Superior temporal gyrus (tissue), 1 donor: Measurements from ENCODE around the gene ITPR1.

Experiments
- DNase-seq: peaks from one replicate; pipeline ENCODE4 v3.0.0-alpha.2; 2016; ENCODE audit errors: extremely low spot score

The ITPR1 gene

DNA sequence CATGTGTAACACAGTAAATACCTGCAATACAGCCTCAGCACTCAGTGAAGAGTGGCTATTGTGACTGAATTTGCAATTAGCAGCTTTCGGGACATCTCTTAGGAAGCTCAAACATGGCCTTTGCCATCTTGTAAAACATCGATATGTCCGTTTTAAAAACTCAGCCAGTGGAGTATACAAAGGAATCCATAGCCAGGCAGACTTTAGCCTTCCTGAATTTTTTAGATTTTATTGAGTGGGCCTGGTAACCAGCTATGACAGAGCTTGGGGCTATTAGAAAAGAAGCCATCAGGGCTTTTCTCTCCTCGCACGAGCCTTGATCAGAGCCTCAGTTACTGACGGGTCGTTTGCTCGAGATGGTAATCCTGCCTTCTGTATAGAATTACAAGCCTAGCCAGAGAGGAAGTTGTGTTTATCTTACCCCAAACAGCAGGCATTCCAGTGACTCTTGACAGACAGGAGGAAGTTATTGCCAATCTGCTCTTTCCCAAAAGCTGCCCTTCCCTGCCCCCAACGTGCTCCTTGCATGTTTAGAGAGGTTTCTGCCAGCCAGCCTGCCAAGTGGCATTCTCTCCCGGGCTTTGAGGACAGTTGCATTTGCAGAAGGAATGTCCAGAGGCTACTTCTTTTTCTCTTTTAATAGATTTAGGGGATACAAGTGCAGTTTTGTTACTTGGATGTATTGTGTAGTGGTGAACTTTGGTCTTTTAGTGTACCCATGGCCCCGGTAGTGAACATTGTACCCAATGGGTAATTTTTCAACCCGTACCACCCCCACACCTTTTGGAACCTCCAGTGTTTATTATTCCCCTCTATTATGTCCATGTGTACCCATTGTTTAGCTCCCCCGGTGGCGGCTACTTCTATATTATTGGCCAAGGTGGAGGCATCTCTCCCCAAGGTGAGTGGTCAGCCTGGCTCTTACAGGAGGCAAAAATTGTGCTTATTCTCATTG is 40.6 kb downstream of the ITPR1 start:
- DNase-seq = no peak

DNA sequence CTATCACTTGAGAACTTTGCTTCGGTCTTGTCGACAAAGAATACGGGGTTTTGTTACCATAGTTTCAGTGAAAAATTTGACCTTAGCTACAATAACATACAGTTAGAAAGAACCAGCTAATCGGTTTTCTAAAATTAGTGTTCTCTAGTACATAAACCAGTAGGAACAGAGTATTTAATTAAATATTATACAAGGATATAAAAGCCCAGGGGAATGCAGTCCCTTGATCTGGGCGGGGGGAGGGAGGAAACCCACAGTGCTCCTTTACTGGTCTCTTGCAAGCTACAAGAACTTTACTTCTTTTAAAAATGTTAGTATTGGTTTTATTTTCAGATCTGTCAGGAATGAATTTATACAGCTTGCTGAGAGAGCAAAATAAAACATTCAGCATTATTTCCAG is 41.8 kb downstream of the ITPR1 start:
- no peak for DNase-seq

DNA sequence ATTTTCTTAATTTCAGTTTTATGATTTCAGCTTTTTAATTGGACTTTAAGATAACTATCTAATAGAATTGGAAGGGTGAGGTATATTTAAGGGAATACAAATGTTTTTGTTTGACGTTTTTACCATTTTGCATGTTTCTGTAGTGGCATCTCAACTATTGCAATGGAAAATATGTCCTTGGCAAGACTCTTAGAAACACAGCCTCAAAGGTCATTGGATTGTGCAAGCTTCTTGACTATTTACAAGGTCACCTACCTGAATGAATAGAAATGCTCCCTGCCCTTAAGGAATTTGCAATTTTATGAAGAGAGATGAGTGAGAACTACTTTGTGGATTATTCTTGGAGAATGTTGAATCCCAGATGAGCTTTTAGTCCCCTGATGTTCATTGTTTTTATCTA is 43.1 kb downstream of the ITPR1 start:
- DNase-seq = no peak

DNA sequence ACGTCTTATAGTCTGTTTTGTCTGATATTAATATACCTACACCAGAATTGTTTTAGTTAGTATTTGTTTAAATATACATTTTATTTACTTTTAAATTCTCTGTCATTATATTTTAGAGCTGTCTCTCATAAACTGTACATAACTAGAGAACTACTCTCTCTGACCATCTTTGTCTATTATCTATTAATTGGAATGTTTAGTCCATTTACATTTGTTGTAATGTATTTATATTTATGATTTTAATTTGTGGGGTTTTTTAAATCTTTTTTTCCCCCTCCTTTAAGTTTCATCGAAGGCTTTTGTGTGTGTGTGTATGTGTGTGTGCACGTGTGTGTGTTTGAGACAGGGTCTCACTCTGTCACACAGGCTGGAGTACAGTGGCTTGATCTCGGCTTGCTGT is 47.1 kb downstream of the ITPR1 start:
- no peak for DNase-seq

DNA sequence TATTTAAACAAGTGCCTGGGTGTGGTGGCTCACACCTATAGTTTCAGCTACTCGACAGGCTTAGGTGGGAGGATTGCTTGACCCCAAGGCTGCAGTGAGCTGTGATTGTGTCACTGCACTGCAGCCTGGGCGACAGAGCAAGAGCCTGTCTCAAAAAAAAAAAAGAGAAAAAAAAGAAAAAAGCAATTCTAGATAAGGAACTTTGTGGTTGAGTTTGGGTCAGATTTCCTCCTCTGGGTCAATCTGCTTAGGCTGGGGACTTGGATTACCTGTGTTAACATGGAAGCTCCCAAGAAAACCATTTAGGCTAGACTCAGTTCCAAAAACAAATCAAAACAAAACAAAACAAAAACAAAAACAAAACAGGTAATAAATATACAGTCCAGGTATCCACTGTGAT is 50.0 kb downstream of the ITPR1 start:
- DNase-seq = no peak

DNA sequence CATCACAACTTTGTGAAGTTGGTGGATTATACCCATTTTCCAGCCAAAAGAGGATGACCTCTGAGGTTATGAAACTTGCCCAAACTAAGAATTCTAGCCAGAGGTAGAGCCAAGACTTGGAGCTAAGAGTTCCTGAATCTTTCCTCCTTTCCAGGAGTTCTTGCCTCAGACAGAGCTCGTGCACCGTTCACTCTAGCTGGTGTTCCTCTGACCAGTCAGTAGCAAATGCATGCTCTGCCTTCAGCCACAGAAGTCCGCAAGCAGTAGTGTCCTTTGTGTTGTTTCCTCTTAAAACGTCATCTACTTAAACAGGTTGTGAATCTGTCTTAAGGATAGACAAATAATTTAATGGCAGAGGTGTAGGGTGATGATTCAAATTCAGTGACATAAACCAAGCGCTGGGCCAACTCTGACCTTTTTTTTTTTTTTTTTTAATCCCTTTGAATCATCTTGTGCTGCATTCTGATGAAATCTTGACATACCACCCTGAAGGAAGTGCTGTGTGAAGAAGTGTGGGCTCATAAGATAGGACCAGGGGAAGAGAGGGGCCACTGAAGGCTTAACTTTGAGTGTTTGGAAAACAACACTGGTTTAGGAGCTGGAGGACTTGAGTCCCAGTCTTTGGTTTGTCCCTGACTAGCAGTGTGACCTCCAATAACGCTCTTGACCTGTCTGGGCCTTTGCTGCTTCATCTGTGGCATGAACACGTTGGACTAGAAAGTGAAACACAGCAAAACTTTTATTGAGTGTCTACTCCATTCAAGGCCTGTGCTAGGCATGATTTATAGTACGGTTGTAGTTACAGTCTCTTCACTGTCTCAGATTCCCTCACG is 53.4 kb downstream of the ITPR1 start:
- no peak for DNase-seq

DNA sequence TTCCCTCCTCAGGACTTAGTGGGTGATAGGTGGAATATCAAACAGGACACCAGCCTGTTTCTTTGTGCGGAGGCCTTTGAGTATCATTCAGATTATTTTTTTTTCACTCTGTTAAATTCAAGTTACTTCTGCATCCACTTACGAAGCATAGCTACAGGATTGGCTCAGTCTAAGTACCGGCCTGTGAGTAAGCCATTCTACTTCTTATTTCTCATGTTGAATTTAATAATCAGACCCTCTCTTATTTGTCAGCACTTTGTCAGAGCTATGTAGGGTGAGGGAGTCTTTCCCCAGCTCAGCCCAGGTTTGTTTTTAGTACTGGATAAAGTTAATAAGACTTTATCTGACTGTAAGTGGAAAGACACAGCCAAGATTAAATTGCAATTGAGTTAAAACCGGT is 54.7 kb downstream of the ITPR1 start:
- peak; percentile 6 for DNase-seq

DNA sequence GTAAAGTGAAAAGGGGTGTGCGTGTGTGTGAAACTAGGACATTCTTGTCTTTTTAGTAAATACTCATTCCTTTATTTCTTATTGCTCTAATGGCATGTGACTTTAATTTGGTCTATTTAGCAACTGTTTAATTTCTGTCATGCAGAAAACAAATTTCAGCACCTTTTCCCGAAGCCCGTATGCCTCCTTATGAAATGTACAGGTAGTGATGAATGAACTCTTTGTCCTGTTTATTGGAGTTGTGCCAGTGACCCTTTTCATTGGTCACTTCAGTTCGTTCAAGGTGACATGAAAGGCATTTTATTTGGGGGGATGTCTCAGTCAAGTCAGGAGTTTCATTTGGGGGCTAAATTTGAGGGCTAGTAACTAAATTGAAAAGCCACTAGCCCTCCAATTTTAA is 55.2 kb downstream of the ITPR1 start:
- no peak for DNase-seq

DNA sequence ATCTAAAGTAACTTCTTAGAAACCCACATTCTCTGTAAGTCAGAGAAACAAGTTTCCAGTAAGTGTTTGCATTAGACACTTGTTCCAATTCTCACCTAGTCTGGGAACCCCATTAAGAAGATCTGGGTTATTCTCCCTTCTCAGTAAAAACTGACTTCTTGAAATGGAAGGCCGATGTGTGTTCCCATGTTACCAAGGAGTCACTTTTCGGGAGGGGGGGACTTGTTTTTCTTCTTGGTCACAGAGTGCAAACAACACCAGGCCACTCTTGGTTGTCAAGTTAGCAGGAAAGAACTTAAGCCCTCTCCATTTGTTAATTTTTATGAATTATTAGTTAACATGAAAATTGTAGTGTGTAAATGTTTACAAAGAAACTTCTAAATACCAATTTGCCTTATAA is 55.6 kb downstream of the ITPR1 start:
- DNase-seq = no peak

DNA sequence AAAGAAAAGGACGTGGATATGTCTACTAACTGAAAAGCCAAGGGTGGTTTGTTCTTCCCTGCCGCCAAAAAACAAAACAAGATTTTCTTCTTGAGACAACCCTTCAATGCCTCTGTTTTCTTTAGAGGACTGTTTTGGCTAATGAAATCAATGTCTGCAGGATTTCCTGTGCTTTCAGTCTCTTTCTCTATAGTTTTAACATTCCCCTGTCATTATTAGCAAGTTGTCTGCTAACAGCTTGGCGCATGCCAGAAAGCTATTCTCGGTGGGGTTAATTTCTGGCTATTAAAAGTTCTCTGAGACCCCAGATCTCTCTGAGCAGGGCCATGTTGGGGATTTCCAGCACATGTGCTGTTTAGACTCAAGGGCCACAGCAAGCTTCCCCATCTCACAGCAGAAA is 56.7 kb downstream of the ITPR1 start:
- no peak for DNase-seq

DNA sequence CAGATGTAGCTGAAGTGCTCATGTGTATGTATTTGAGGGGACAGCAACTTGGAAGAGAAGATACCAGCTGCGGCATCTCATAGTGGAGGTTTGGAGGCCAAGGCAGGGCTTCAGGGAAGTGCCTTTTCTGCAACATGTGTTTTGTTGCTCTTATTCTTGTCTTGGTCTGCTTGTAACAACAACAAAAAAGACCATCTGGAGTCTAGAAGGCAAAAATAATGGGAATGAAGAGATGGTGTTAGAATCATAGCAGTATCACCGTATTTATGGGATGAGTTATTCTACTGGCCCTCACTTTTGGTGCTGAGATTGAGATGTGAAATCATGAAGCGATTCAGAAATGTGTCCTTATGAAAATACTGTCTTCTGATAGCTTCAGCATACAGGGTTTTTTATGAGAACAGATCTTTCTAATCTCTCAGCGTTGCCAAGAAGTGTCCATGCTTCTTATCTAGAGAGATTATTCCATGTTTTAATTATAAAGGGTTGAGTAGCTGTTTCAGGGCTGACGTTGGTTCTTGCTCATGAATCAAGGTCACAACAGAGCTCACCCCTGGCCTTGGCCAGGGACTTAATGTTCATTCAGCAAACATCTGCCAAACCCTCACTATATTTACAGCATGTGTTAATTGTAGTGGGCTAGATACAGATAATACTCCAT is 58.0 kb downstream of the ITPR1 start:
- DNase-seq = no peak

DNA sequence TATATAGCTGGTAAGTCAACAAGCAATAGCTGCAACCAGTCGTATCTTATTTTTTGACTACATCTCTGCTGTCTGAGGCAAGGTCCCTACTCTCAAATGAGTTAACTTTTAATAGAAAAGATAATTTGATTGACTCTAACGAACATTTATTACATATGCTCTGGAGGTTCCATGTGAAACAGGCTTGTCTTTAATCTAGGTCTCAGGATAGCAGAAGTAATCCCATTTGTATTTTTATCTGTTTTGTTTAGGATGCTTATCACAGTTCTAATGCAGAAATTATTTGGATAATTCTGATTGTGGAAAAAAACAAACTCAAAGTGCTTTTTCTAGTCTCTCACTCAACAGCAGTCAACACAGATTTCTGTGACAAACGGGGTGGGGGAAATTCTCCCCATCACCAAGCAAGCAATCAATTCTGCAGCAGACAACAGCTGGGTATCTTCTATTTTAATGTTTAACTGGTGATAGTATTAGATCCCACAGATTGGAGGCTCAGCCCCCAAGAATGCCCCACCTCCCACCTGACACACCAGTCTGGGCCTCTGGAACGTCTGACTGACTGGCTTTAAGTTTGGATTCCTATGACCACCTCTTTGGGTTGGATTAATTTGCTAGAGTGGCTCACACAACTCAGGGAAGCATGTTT is 58.8 kb downstream of the ITPR1 start:
- DNase-seq = no peak

DNA sequence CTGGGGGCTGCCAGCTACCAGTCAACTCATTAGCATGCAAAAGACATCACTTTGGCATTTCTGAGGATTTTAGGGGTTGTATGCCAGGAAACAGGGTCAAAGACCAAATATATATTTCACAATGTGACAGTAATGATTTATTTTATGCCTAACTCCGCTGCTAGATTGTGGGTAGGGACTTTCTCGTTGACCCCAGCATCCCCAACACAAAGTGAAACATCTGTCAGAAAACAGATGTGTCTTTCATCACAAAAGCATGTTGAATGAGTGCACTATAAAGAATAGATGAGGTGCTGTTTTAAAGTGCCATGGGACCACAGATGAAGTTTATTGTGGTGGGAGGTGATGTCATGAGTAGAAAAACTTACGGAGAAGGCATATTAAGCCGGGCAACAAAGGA is 59.7 kb downstream of the ITPR1 start:
- DNase-seq = no peak

DNA sequence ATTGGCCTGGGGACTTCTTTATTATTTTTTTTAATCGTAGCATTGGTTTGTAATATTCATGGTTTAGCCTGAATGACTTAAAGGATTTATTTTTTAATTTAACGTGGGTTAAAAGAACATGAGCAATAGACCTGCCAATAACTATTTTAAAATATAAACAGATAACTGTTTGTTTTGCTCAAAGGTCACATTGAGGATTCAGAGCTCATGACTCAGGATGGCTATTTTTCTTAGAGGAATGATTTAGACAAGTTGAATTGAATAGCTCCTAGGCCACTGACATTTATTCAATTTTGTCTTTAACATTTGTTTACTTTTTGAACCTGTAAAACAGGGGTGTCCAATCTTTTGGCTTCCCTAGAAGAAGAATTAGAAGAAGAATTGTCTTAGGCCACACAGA is 68.5 kb downstream of the ITPR1 start:
- no peak for DNase-seq

DNA sequence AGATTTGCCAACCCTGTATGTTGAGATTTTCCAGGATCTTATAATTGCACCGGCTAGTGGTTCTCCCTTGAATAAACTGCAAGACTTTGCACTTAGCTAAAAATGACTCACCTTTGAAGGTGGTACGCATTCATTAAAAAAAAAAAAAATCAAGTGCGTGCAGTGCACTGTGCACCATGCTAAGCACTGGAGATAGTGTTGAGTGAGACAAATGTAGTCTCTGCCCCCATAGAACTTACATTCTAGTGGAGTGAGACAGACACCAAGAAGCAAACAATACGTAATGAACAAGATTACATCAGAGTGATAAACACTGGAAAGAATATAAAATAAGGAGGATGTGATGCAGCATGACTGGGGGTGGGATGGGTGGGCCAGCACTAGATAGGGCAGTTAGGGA is 69.4 kb downstream of the ITPR1 start:
- DNase-seq = no peak

DNA sequence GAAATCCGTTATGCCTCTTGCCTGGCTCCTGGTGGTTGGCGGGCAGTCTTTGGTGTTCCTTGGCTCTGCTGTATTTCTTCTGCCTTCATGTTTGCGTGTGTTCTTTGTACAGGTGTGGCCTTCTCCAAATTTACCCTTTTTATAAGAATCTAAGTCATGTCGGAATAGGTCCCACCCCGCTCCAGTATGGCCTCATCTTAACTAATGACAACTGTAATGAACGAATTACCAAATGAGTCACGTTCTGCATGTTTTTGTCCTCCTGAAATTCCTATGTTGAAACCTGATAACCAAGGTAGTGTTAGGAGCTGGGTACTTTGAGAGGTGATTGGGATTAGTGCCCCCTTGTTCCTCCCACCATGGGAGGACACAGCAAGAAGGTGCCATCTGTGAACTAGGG is 71.1 kb downstream of the ITPR1 start:
- no peak for DNase-seq

DNA sequence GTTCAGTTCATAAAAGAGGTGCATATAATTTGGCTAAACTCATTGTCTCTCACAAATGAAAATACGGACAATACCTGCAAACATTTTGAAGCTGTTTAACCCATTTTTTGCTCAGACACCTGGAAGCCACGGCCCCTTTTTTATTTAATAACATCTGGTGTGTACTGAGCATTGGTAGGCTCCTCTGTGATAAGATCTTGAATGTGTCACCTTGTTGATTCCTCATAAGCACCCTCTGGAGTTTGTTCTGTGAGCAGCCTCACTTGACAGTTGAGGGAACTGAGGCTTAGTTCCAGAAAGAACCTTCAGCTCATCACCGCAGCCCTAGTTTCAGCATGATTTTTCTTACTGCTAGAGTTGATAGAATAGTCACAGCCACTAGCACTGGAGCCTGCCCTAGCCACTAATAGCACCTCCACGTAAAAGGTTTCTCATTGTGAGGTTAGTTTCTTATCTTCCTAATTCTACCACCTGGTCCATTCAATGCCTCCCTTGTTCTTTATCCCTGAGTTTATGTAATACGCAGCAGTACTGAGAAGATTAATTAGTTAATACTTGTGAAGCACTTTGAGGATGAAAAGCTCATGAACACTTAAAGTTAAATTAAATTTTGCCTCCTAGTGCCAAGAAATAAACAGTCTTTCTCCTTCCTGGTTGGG is 71.9 kb downstream of the ITPR1 start:
- DNase-seq = no peak

DNA sequence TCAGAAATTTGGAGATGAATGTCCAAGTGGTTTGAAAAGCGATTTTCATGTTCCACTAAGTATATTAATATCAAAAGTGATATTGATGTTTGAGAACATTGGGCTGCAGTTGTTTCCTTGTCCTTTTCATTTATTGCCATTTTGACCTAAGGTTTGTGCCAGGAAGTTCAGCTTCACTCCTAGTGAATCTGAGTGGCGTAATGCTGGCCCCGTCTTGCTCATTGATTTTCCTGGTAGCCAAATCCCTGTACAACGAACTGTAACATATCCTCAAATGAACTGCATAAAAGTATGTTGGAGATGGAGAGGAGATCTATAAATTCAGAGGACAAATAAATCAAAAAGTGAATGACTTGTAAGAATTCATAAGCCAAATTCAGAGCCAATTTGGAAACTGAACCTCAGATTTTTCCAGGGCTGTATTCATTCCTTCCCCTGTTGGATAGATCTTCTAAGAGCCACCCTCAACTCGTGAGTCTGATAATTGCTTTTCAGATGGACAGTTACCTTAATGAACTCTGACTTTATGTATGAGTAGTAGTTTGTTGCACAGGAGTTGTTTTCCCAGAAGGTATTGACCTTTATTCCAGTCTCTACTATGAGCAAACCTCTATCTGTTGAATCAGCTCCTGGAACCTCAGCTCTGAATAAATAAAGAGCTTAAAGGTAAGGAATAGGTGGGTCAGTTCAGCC is 72.8 kb downstream of the ITPR1 start:
- no peak for DNase-seq

DNA sequence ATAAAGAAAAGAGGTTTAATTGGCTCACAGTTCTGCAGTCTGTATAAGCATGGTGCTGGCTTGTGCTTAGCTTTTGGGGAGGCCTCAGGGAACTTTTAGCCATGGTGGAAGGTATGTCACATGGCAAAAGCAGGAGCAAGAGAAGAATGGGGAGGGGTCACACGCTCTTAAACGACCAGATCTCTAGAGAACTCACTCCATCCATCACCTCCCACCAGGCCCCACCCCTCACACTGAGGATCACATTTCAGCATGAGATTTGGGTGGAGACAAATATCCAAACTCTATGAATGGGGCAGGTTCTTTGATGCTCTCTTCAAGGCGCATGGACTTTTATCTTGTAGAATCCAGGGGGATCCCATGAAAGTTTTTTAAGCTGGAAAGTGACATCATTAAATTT is 75.7 kb downstream of the ITPR1 start:
- DNase-seq = no peak

DNA sequence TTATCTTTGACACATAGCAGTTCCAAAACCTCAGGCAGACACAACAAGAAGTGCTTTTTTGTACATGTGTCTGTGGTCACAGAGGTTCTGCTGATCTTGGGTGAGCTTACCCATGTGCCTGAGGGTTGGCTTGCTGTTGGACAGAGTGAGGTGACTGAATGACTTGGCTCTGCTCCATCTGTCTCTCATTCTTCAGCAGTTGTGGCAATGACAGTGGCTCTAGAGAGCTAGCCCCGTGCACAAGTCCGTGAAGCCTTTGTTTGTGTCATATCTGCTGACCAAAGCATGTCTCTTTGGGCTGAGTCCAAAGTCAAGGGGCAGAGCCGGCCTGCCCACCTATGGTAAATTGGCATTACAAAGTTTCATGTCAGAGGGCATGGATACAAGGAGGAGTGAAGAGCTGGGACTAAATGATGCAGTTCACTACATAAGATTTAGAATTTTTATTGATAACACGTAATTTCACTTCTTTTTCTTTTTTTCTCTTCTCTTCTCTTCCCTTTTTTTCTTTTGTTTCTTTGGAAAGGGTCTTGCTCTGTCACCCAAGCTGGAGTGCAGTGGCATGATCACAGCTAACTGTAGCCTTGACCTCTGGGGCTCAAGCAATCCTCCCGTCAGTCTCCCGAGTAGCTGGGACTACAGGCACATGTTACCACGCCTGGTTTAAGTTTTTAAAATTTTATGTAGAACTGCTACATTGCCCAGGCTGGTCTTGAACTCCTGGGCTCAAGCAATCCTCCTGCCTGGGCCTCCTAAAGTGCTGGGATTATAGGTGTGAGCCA is 77.9 kb downstream of the ITPR1 start:
- no peak for DNase-seq
